ENCODE data around the gene GAS6. TPM values are rescaled to one million over a fixed set of nuclear protein-coding genes. Genes with fewer than 3 reads are reported as not detected.

The GAS6 gene
- total RNA-seq, 2 donors from 2014 or later, result 83.0 to 145 TPM

- WGBS, 2 donors, result 75 to 82% methylated on average over 4 of the region's 4 CpGs
- H3K4me3 ChIP-seq, result no peak overlapping the region
- intact Hi-C loops (cut with DNase I), result no loop called here
- no peak for TF ChIP-seq CTCF (IDR thresholded peaks at IDR 0.05)
- no peak for TF ChIP-seq POLR2A (IDR thresholded peaks at IDR 0.05)
- H3K4me1 ChIP-seq, result no peaks in the 10 kb centered on the region
- H3K9me3 ChIP-seq, result no peaks in the 10 kb centered on the region
- DNase-seq (no peak), ATAC-seq (no peak)
- no peaks in the 10 kb centered on the region for H3K27me3 ChIP-seq
- no peaks in the 10 kb centered on the region for H3K36me3 ChIP-seq (replicated peaks in 1 of 2; ENCODE audit: insufficient read depth in 1 of 2, low read depth in 2 of 2)
- H3K27ac ChIP-seq, result no peak overlapping the region
Measured at GRCh38 chr13:113889467-113889866, 25.6 kb upstream of the GAS6 start.

- DNase-seq, result no peak
- no peak for TF ChIP-seq CTCF (IDR thresholded peaks at IDR 0.05)
- no peak for TF ChIP-seq POLR2A (IDR thresholded peaks at IDR 0.05)
- intact Hi-C loops (cut with DNase I), result no loop called here
- Histone ChIP-seq H3K27me3 (no peaks in the 10 kb centered on the region), H3K9me3 (no peaks in the 10 kb centered on the region), H3K4me3 (no peak overlapping the region), H3K36me3 (replicated peaks in 1 of 2; ENCODE audit: insufficient read depth in 1 of 2, low read depth in 2 of 2) (no peaks in the 10 kb centered on the region), H3K4me1 (no peaks in the 10 kb centered on the region), H3K27ac (no peak overlapping the region)
- WGBS, 2 donors, result 91 to 92% methylated on average over 4 of the region's 4 CpGs
- ATAC-seq, result no peak
Measured at GRCh38 chr13:113888701-113889330, 24.9 kb upstream of the GAS6 start.

- Histone ChIP-seq H3K27ac (no peak overlapping the region), H3K36me3 (replicated peaks in 1 of 2; ENCODE audit: insufficient read depth in 1 of 2, low read depth in 2 of 2) (no peaks in the 10 kb centered on the region), H3K9me3 (no peaks in the 10 kb centered on the region), H3K4me3 (no peak overlapping the region), H3K27me3 (no peaks in the 10 kb centered on the region), H3K4me1 (peaks cover 3% of the 10 kb centered on the region)
- TF ChIP-seq CTCF (IDR thresholded peaks at IDR 0.05) (no peak), POLR2A (IDR thresholded peaks at IDR 0.05) (no peak)
- intact Hi-C loops (cut with DNase I), result no loop called here
- 76 to 92% methylated on average over 1 of the region's 1 CpG for WGBS, 2 donors
- ATAC-seq (peak; percentile 24), DNase-seq (peak in 1 of 4 donors; percentile 32)
Measured at GRCh38 chr13:113887700-113888201, 23.9 kb upstream of the GAS6 start.

GRCh38 chr13:113886561-113887112, 22.8 kb upstream of the GAS6 start:
- TF ChIP-seq POLR2A (IDR thresholded peaks at IDR 0.05), result no peak
- no peak for TF ChIP-seq CTCF (IDR thresholded peaks at IDR 0.05)
- peaks cover 14% of the 10 kb centered on the region for H3K4me1 ChIP-seq
- intact Hi-C loops (cut with DNase I), result no loop called here
- DNase-seq, result no peak
- no peak overlapping the region for H3K27ac ChIP-seq
- no peaks in the 10 kb centered on the region for H3K36me3 ChIP-seq (replicated peaks in 1 of 2; ENCODE audit: insufficient read depth in 1 of 2, low read depth in 2 of 2)
- H3K27me3 ChIP-seq, result no peaks in the 10 kb centered on the region
- H3K9me3 ChIP-seq, result no peaks in the 10 kb centered on the region
- 76 to 85% methylated on average over 13 to 14 of the region's 14 CpGs for WGBS, 2 donors
- ATAC-seq, result no peak
- no peak overlapping the region for H3K4me3 ChIP-seq

- DNase-seq (no peak), ATAC-seq (no peak)
- H3K4me3 ChIP-seq, result no peak overlapping the region
- peak overlapping the region in 1 of 4 donors; percentile 41 for H3K27ac ChIP-seq
- no peaks in the 10 kb centered on the region for H3K9me3 ChIP-seq
- H3K27me3 ChIP-seq, result no peaks in the 10 kb centered on the region
- H3K4me1 ChIP-seq, result peaks cover 27% of the 10 kb centered on the region
- TF ChIP-seq POLR2A (IDR thresholded peaks at IDR 0.05), result no peak
- TF ChIP-seq CTCF (IDR thresholded peaks at IDR 0.05), result no peak
- 80 to 83% methylated on average over 6 to 7 of the region's 7 CpGs for WGBS, 2 donors
- intact Hi-C loops (cut with DNase I), result no loop called here
- H3K36me3 ChIP-seq (replicated peaks in 1 of 2; ENCODE audit: insufficient read depth in 1 of 2, low read depth in 2 of 2), result no peaks in the 10 kb centered on the region
Measured at GRCh38 chr13:113884821-113885220, 20.9 kb upstream of the GAS6 start.
